A549 (cell line): ENCODE data around the gene XAGE2.

Source experiments
- CBX8 ChIP-seq: fragments of 200-600 bp; sonication (generic); IDR thresholded peaks from 2 replicates; pipeline ENCODE4 v1.6.1; 2016
- CHD4 ChIP-seq: fragments of 200-600 bp; sonication (generic); IDR thresholded peaks from 2 replicates; pipeline ENCODE4 v1.6.1; 2016; ENCODE audit warnings: antibody characterized with exemption, mild to moderate bottlenecking, borderline replicate concordance
- CTCF ChIP-seq: fragments of >200 bp; sonication (Bioruptor Twin); formaldehyde crosslinking; IDR thresholded peaks from 3 replicates; pipeline ENCODE4 v1.5.1; 2016
- MAX ChIP-seq: IDR thresholded peaks from 2 replicates; pipeline ENCODE4 v1.6.1; 2012
- PBX3 ChIP-seq: IDR thresholded peaks from 2 replicates; pipeline ENCODE4 v1.6.1; 2012
- POLR2A ChIP-seq: IDR thresholded peaks from 2 replicates; pipeline ENCODE4 v1.6.1; 2012; ENCODE audit warnings: mild to moderate bottlenecking, low read length
- ZFP36 ChIP-seq: fragments of 450-650 bp; IDR thresholded peaks from 2 replicates; pipeline ENCODE4 v1.6.1; 2014; ENCODE audit warnings: borderline replicate concordance; ENCODE audit not compliant: partially characterized antibody

- TF ChIP-seq MAX (no peak), CTCF (no peak), POLR2A (no peak), CHD4 (no peak), CBX8 (no peak), ZFP36 (no peak), PBX3 (no peak)
These were observed 46.5 kb downstream of the XAGE2 start for GRCh38 chrX:52415304-52415703.
